ENCODE measurements around the gene PFAS. TPM values are rescaled to one million over a fixed set of nuclear protein-coding genes. Genes with fewer than 3 reads are reported as not detected.

PFAS gene
- total and polyA plus RNA-seq, 2 of the 8 experiments (the other 6 are each of a cell fraction or from before 2014, with no cell fraction given) = 88.4 to 248 TPM

DNA sequence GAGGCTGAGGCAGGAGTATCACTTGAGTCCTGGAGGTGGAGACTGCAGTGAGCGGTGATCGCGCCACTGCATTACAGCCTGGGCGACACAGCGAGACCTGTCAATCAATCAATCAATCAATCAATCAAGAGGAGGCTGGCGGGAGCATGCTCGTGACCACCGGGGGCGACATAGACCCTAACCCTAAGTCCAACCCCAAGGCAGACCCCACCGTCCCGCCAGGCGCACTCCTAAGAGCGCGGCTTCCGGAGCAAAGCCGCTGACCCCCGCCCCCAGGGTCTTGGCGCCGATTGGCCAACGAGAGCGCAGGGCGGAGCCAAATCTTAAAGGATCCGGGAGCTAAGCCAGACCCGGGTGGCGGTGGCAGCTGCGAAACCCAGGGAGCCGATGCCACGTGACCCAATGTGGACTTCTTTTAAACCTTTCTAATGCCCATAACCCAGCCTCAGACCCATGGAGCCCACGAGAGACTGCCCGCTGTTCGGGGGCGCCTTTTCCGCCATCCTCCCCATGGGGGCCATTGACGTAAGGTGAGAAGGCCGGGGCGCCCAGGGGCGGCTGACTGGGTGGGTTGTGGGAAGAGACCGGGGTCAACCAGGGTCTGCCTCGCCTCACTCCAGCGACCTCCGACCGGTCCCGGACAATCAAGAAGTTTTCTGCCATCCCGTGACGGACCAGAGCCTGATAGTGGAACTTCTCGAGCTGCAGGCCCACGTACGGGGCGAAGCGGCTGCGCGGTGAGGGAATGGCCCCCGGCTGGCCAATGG lies 39.4 kb downstream of the PFAS start, which contains the start of gene RANGRF:
RANGRF (plus strand) TSS at position 335 of the 767 bp plus-strand sequence; CDS start at position 454, 119 bp downstream.
- Histone ChIP-seq H3K4me2 (ENCODE audit: insufficient read depth in 1 of 2, low read depth in 2 of 2, low read length in 2 of 2) (peak within 1 kb of the TSS; percentile 76 to 77), H2BK20ac (ENCODE audit: low read length) (no peak within 1 kb of the TSS), H3K23me2 (ENCODE audit: low read depth, low read length) (peaks cover 7% of the 10 kb centered on the region; the same call in 1 of the 2 replicates), H2AFZ (ENCODE audit: low read length) (peak within 1 kb of the TSS; percentile 86; the same call in 1 of the 2 replicates), H3K4me3 (ENCODE audit: extremely low read depth in 1 of 4, insufficient read depth in 2 of 4, low read depth in 3 of 4, low read length in 4 of 4) (peak within 1 kb of the TSS; percentile 65 to 87 (median 72)), H3K56ac (replicated peaks; ENCODE audit: insufficient read length, low read depth, low read length) (peak within 1 kb of the TSS; percentile 83), H3K4me1 (replicated peaks in 1 of 4; ENCODE audit: control insufficient read depth in 3 of 4, insufficient read depth in 4 of 4, low read length in 3 of 4) (peaks cover 0 to 8% (median 5%) of the 10 kb centered on the region in 4 experiments; a peak in 4 of 7 replicates), H2AK5ac (ENCODE audit: low read depth, low read length) (no peak within 1 kb of the TSS; the same call in 1 of the 2 replicates), H3K9ac (replicated peaks in 1 of 4; ENCODE audit: extremely low read depth in 1 of 4, low read depth in 3 of 4, low read length in 3 of 4) (peak within 1 kb of the TSS; percentile 60 to 74 (median 61)), H2BK15ac (ENCODE audit: low read length) (no peak within 1 kb of the TSS), H3K79me1 (ENCODE audit: low read depth, low read length) (no peaks in the 10 kb centered on the region), H2BK120ac (replicated peaks; ENCODE audit: low read depth, low read length) (no peak within 1 kb of the TSS), H2BK5ac (ENCODE audit: low read depth, low read length) (peak within 1 kb of the TSS; percentile 88; the same call in 1 of the 2 replicates), H3K14ac (ENCODE audit: insufficient read length) (peak within 1 kb of the TSS; percentile 90), H3K23ac (ENCODE audit: insufficient read length) (no peak within 1 kb of the TSS), H3K27ac (ENCODE audit: low read depth, low read length) (no peak within 1 kb of the TSS; the same call in 1 of the 2 replicates), H3K9me3 (ENCODE audit: insufficient read depth in 2 of 2, low read depth in 1 of 2, low read length in 1 of 2) (no peaks in the 10 kb centered on the region), H2BK12ac (ENCODE audit: low read depth, low read length) (peak within 1 kb of the TSS; percentile 75; the same call in 1 of the 2 replicates), H4K20me1 (replicated peaks in 1 of 2; ENCODE audit: control insufficient read depth in 1 of 2, insufficient read depth in 2 of 2, low read length in 2 of 2) (peaks cover 0 to 1% of the 10 kb centered on the region in 2 experiments), H4K91ac (replicated peaks; ENCODE audit: insufficient read length, low read length) (peak within 1 kb of the TSS; percentile 95), H3K27me3 (replicated peaks in 1 of 4; ENCODE audit: control insufficient read depth in 3 of 4, extremely low read depth in 1 of 4, insufficient read depth in 3 of 4, low read length in 3 of 4) (no peaks in the 10 kb centered on the region), H4K5ac (ENCODE audit: insufficient read length, low read depth, low read length) (peak within 1 kb of the TSS; percentile 92), H3K18ac (ENCODE audit: extremely low read depth, low read length) (peak within 1 kb of the TSS; percentile 99), H3K4ac (replicated peaks; ENCODE audit: insufficient read length, low read depth, low read length) (peak within 1 kb of the TSS; percentile 87), H4K8ac (ENCODE audit: extremely low read depth, insufficient read depth, low read length) (peak within 1 kb of the TSS; percentile 93), H3K36me3 (ENCODE audit: control insufficient read depth in 2 of 4, insufficient read depth in 4 of 4, low read length in 3 of 4) (no peaks in the 10 kb centered on the region), H3K79me2 (ENCODE audit: control insufficient read depth in 1 of 2, insufficient read depth in 2 of 2, low read length in 2 of 2) (no peaks in the 10 kb centered on the region)
- CTCF ChIA-PET (ENCODE audit: partially characterized antibody) = interaction anchor here (0.6 to 1.0 kb wide), 2 partner anchors 14 to 16 kb away, joined by 3 to 5 read pairs; no protein-coding TSS in a partner anchor
- WGBS, 2 experiments (ENCODE audit: extremely low coverage in 1 of 2, insufficient coverage in 1 of 2, insufficient read length in 1 of 2, insufficient replicate concordance in 2 of 2, low coverage in 1 of 2, low lambda C conversion rate in 2 of 2, missing lambda C conversion rate in 1 of 2) = 1% methylated on average over 53 of the region's 53 CpGs; no CpG with 5 or more reads in 1 of the 2 experiments
- FAIRE-seq = no peak
- POLR2A ChIA-PET (ENCODE audit: partially characterized antibody) = interaction anchor here (0.7 to 66.3 kb wide), 10 partner anchors 13 to 167 kb away, joined by 3 to 1521 read pairs (median 4); partner anchors contain the start of genes AURKB, CTC1, KRABD2 and PFAS
- peak; percentile 60 to 94 for DNase-seq (ENCODE audit: low read depth in 1 of 2, low spot score in 2 of 2)
- TF ChIP-seq SUZ12 (IDR thresholded peaks at IDR 0.05; ENCODE audit: low read length) (no peak), POLR2A (IDR thresholded peaks at IDR 0.05; ENCODE audit: control extremely low read depth in 1 of 2, low read depth in 2 of 2, low read length in 2 of 2) (peak; percentile 45 to 46), CREB1 (IDR thresholded peaks at IDR 0.05) (peak; percentile 64), SP1 (IDR thresholded peaks at IDR 0.05; ENCODE audit: low read depth, low read length) (0 out of 2 replicates have a peak, but pooled peaks have one; percentile 3), CTBP2 (IDR thresholded peaks at IDR 0.05; ENCODE audit: borderline replicate concordance, insufficient read depth, insufficient read length, low read length) (peak; percentile 47), JUN (IDR thresholded peaks at IDR 0.05; ENCODE audit: low read depth, low read length) (no peak), BACH1 (IDR thresholded peaks at IDR 0.05; ENCODE audit: low read length) (no peak)
- TF ChIP-seq, protein P1, sequence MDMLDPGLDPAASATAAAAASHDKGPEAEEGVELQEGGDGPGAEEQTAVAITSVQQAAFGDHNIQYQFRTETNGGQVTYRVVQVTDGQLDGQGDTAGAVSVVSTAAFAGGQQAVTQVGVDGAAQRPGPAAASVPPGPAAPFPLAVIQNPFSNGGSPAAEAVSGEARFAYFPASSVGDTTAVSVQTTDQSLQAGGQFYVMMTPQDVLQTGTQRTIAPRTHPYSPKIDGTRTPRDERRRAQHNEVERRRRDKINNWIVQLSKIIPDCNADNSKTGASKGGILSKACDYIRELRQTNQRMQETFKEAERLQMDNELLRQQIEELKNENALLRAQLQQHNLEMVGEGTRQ (IDR thresholded peaks at IDR 0.05; ENCODE audit: low read length) = peak; percentile 70
- TF ChIP-seq, protein P2, sequence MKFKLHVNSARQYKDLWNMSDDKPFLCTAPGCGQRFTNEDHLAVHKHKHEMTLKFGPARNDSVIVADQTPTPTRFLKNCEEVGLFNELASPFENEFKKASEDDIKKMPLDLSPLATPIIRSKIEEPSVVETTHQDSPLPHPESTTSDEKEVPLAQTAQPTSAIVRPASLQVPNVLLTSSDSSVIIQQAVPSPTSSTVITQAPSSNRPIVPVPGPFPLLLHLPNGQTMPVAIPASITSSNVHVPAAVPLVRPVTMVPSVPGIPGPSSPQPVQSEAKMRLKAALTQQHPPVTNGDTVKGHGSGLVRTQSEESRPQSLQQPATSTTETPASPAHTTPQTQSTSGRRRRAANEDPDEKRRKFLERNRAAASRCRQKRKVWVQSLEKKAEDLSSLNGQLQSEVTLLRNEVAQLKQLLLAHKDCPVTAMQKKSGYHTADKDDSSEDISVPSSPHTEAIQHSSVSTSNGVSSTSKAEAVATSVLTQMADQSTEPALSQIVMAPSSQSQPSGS (IDR thresholded peaks at IDR 0.05; ENCODE audit: low read length) = 0 out of 2 replicates have a peak, but pooled peaks have one; percentile 66
